Stimulated activated naive CD8-positive, alpha-beta T cell treated with anti-CD3 and anti-CD28 coated beads, Interleukin-15, Interleukin-2, amounts not matched to agents 100 U/mL and 50 U/mL, for 24 hours (primary cell): ENCODE measurements around the gene NTM.

Source experiments
- ATAC-seq: fragments of 150-1000 bp; cut with Tn5 transposase; one replicate; pipeline ENCODE4 v1.10.0; 2021
- DNase-seq: peaks from one replicate; pipeline ENCODE4 v3.0.0; 2021

Gene NTM

GRCh38 chr11:131687291-131688047 lies 317.1 kb downstream of the NTM start:
- no peak for ATAC-seq
- DNase-seq, result no peak

DNA sequence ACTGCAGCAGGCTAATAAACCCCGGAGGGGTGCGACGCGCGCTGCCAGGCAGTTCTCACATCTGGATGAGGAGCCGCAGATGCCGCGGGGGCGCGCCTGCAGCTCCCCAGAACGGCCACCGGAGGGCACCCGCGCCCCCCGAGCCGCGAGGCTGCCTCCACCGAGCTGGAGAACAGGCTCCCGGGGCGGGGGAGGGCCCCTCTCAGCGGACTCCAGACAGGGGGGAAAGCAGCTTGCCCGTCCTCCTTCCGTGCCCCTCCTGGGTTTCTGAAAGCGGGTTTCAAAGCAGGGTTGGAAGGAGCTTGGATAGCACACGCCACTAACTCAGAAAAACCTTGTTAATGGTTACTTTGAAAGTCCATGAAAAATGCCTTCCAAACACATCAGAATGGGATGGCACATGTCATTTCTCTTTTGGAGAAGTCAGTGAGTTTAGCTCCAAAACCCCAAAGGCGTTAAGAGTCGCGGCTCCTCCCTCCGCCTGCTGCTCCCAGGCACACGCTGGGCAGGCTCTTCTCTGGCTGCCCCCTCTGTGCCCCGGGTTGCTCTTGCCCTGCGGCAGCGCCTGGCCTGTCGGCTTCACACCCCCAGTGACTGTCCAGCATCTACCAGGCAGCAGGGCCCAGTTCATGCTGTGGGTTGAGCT lies 317.8 kb downstream of the NTM start:
- DNase-seq (peak; percentile 57), ATAC-seq (peak; percentile 48)

DNA sequence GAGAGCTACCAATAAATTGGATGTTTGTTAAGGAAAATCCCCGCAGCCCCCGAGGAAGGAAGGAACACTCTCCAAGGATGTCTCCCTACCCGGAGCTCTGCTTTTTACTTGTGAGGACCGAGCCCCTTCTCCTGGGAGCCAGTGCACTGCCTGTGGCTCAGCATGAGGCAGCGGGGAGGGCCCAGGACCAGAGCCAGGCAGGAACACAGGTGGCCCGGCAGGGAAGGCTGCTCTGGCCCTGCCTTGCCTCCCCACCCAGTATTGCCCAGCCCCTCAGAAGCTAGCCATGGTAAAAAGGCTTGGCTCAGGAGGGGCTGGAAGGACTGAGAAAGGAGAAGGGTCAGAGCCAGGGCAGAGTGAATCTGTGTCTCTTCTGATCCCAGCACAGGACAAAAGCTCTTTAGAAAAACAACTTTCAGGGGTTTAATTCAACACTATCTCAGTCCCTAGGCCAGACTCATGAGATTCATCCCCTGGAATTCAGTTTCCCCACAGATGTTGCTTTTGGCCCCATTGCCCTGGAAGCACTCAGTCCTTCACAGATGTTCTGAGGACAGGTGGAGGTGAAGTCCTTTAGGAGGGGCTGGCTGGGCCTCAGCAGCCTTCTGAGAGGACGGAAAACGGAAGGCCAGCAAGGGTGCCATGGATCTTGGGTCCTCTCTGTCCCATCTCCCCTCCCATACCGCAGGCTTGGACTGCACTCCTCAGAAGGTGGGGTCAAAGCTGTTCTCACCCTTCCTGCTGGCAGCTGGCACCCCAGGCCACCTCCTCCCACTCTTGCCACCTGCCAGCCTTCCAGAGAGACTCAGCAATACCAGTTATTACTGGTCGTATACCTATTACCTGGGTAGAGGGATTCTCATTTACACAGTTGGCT lies 318.9 kb downstream of the NTM start:
- DNase-seq (no peak), ATAC-seq (no peak)

DNA sequence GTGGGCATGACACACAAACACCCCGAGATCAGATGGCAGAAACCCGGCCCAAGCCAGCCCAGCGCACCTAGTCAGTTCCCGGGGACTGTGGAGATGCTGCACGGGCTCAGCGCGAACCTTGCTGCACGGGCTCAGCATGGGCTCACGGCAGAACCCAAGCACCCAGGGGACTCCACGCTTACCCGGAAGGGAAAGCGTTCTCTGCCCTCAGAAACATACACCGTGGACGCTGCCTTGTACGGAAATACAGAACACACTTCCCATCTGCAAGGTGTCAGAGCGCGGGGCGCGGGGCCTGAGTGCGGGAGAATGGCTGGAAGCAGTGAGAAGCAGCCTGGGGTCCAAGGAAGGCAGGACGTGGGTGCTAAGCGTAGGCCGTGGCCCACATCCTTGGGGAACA lies 319.9 kb downstream of the NTM start:
- no peak for ATAC-seq
- no peak for DNase-seq

DNA sequence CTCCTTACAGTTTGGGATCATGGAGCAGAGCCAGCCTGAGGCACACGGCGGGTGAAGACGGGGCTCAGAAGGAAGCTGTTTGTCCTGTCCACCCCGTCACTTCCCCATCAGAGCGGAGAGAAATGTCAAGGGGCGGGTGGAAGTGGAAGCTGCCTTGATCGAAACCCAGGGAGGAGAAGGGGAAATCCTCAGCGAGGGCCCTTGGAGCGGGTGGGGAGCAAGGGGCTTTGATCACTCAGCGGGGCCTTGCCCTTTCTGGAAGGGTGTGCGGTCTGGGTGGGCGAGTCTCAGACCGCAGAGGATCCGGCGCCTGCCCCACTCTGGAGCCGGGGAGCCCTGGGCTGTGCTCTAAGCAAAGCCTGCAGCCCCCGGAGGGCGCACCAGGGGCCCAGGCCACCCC lies 320.4 kb downstream of the NTM start:
- ATAC-seq, result no peak
- DNase-seq, result no peak

- DNase-seq (peak; percentile 46), ATAC-seq (peak; percentile 47)
Measured at GRCh38 chr11:131691181-131692041, 321.0 kb downstream of the NTM start.

GRCh38 chr11:131692151-131692550 lies 321.7 kb downstream of the NTM start:
- no peak for DNase-seq
- ATAC-seq, result no peak

DNA sequence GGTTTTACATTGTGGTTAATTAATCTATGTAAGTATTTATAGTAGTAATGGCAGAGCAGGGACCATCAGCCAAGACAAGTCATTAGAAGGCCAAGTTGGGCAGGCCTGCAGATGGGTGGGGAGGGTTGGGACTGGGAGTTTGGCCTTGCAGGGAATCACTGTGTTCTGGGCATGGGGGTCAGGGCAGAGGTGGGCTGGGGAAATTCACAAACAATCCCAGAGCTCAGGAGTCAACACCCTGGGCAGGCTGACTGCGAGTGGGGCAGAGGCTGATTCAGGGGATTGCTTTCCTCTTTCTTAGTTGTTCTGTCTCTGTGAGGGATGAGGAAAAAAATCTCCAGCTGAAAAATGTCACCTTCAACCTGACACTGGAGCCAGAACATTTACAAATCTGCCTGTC lies 322.5 kb downstream of the NTM start:
- no peak for ATAC-seq
- DNase-seq, result no peak

GRCh38 chr11:131693756-131694155 lies 323.3 kb downstream of the NTM start:
- DNase-seq (no peak), ATAC-seq (no peak)

GRCh38 chr11:131694526-131695424 lies 324.4 kb downstream of the NTM start:
- DNase-seq, result peak; percentile 80
- peak; percentile 60 for ATAC-seq

GRCh38 chr11:131695889-131696429 lies 325.5 kb downstream of the NTM start:
- DNase-seq, result no peak
- ATAC-seq, result no peak

DNA sequence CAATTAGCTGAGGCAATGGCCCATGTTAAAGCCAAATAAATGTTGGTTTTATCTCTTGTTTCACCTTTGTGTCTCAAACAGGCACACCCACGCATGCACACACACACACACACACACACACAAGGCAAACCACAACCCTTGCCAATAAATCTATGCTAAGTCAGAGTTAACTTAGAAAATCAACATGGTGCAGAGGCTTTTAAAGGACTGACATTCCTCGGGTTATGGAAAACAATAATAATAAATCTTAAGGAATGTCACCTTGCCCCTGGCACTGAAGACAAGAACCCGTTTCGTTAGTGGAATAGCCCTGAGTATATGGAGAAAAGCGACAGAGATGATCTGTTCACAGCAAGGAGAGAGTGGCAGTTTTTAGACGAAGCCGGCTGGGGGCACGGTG lies 326.3 kb downstream of the NTM start:
- DNase-seq (no peak), ATAC-seq (no peak)

- no peak for DNase-seq
- ATAC-seq, result no peak
Measured at GRCh38 chr11:131703311-131703710, 332.9 kb downstream of the NTM start.

DNA sequence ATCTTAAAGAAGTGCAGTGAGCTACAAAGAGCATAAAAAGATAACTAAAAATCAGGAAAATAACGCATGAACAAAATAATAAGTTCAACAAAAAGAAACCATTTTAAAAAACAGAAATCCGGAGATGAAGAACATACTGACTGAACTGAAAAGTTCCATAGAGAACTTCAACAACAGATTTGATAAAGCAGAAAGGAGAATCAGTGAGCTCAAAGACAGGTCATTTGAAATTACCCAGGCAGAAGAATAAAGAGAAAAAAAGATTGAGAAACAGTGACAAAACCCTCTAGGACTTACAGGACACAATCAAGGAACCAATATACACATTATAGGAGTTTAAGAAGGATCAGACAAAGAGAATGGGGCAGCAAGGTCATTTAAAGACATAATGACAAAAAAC lies 334.3 kb downstream of the NTM start:
- ATAC-seq (no peak), DNase-seq (no peak)

DNA sequence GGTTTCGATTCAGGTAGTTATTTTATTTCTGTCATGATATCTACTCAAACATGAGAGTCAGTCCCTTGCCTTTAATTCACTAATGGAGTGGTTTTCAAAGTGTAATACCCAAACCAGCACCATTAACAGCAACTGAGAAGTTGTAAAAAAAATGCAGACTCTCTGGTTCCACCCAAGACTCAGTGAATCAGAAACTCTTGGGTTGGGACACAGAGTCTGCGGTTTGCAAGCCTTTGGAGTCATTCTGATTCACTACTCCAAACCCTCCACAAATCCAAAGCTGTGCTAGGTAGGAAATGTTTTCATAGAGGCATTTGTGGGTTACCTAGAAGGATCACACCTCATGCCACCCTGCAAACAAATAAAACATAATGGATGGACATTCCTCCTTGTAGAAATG lies 340.1 kb downstream of the NTM start:
- ATAC-seq (no peak), DNase-seq (no peak)

DNA sequence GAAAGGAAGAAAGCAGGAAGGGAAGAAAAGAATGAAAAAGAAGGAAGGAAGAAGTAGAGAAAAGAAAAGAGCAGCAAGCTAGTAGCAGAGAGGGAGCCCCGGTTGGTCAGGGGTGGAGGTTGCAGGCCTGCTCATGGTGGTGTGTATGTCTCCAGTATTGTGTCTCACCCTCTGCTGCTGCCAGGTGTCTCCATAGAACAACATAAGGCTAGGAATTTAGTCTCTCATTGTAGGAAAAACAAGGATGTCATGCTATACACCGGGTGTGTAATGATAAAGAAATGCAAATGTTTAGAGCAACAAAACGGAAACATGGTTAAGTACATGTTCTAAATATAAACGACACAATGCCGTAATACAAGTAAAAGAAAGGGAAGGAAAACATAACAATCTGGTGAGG lies 342.5 kb downstream of the NTM start:
- no peak for ATAC-seq
- no peak for DNase-seq

DNA sequence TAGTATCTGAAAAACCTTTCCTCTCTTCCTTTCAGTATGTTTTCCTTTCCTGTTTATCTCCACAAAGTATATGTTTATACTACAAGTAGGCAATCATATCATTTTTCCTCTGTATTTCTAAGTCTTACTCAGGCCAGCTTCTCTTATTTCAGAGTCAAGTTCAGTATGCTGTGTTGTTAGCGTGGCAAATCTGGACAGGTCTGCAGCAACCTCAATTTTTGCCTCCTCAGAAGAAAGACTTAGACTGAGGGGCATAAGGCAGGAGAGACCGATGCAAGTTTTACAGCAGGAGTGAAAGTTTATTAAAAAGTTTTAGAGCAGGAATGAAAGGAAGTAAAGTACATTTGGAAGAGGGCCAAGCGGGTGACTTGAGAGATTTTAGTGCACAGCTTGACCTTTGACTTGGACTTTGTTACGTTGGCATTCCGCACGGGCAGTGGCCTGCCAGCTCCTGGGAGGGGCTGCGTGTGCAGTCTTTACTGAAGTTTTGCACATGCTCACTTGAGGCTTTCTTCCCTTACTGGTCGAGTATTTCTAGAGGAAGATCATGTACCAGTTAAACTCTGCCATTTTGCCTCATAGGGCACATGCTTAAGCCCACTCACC lies 343.2 kb downstream of the NTM start:
- ATAC-seq, result no peak

GRCh38 chr11:131717616-131718015 lies 347.2 kb downstream of the NTM start:
- no peak for DNase-seq
- ATAC-seq, result no peak

More for the DNA sequence above, 343.2 kb downstream of the NTM start:
- no peak for DNase-seq

GRCh38 chr11:131723088-131723487 lies 352.7 kb downstream of the NTM start:
- DNase-seq (no peak), ATAC-seq (no peak)

GRCh38 chr11:131724436-131724975 lies 354.1 kb downstream of the NTM start:
- ATAC-seq (no peak), DNase-seq (no peak)
